ENCODE measurements around the gene TRIM68.

Gene TRIM68

GRCh38 chr11:4593739-4594138 is 14.3 kb downstream of the TRIM68 start, which contains the start of gene OR52I1:
Gene OR52I1 (plus strand): TSS chr11:4594039. CDS start chr11:4594039, 0 bp downstream.
- H3K36me3 ChIP-seq (ENCODE audit: control insufficient read depth in 1 of 2, insufficient read depth in 2 of 2, low read length in 2 of 2), result peaks cover 8 to 21% of the 10 kb centered on the region in 2 donors
- H3K4me3 ChIP-seq (ENCODE audit: low read depth in 1 of 2, low read length in 2 of 2), result no peak within 1 kb of the TSS
- H3K4me1 ChIP-seq (ENCODE audit: control insufficient read depth in 1 of 2, insufficient read depth in 2 of 2, low read length in 2 of 2), result no peaks in the 10 kb centered on the region
- no peaks in the 10 kb centered on the region for H3K9me3 ChIP-seq (ENCODE audit: control insufficient read depth in 1 of 2, low read length in 2 of 2)
- no peaks in the 10 kb centered on the region for H3K27me3 ChIP-seq (ENCODE audit: low read depth, low read length)
- H3K27ac ChIP-seq (ENCODE audit: low read length), result no peak within 1 kb of the TSS

DNA sequence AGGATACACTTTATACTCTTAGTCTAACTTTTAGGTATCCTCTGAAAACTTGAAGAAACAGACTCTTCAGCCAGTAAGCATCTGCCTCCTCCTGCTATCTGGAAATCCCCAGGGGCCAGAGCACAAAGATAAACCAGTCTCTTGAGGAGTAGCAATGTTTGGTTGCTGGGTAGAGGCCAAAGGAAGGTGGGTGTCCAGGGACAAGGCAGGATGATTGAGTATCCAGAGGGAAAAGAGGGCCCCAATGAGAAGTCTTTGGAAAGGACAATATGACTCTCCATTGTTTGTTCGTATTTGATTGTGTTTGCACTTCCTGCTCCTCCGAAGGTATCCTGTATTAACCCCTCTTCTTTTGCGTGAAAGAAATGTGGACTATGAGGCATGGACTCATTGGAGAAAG is 19.0 kb downstream of the TRIM68 start:
- Histone ChIP-seq H3K36me3 (ENCODE audit: control insufficient read depth in 1 of 2, insufficient read depth in 2 of 2, low read length in 2 of 2) (no peaks in the 10 kb centered on the region), H3K4me3 (ENCODE audit: low read depth in 1 of 2, low read length in 2 of 2) (no peak overlapping the region), H3K4me1 (ENCODE audit: control insufficient read depth in 1 of 2, insufficient read depth in 2 of 2, low read length in 2 of 2) (no peaks in the 10 kb centered on the region), H3K27me3 (ENCODE audit: low read depth, low read length) (no peaks in the 10 kb centered on the region), H3K27ac (ENCODE audit: low read length) (no peak overlapping the region), H3K9me3 (ENCODE audit: control insufficient read depth in 1 of 2, low read length in 2 of 2) (no peaks in the 10 kb centered on the region)

- no peaks in the 10 kb centered on the region for H3K27me3 ChIP-seq (ENCODE audit: low read depth, low read length)
- H3K9me3 ChIP-seq (ENCODE audit: control insufficient read depth in 1 of 2, low read length in 2 of 2), result no peaks in the 10 kb centered on the region
- H3K27ac ChIP-seq (ENCODE audit: low read length), result no peak within 1 kb of the TSS
- H3K4me1 ChIP-seq (ENCODE audit: control insufficient read depth in 1 of 2, insufficient read depth in 2 of 2, low read length in 2 of 2), result no peaks in the 10 kb centered on the region
- no peak within 1 kb of the TSS for H3K4me3 ChIP-seq (ENCODE audit: low read depth in 1 of 2, low read length in 2 of 2)
- no peaks in the 10 kb centered on the region for H3K36me3 ChIP-seq (ENCODE audit: control insufficient read depth in 1 of 2, insufficient read depth in 2 of 2, low read length in 2 of 2)
Observed at GRCh38 chr11:4581443-4581842, 26.6 kb downstream of the TRIM68 start, which contains the start of gene OR52I2. Gene OR52I2 (plus strand): TSS chr11:4581743.

DNA sequence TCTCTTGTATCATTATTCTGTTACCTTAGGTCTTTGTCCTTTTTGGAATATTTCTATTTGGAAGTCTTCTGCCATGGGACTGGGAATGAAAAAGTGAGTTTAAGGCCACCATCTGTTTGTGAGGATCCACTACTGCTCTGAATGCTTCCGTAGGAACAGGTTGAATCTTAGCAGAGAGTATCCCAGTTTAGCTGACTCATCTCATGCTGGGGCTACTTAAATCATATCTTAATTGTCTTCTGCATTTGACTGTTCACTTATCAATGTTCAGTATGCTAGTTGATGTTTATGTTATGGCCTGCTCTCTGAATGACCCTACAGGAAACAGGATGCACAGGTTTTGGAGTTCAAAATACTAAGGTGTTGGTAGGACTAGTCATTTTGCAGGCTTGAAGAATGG is 27.9 kb downstream of the TRIM68 start:
- H3K36me3 ChIP-seq (ENCODE audit: control insufficient read depth in 1 of 2, insufficient read depth in 2 of 2, low read length in 2 of 2), result no peaks in the 10 kb centered on the region
- H3K4me1 ChIP-seq (ENCODE audit: control insufficient read depth in 1 of 2, insufficient read depth in 2 of 2, low read length in 2 of 2), result no peaks in the 10 kb centered on the region
- no peak overlapping the region for H3K4me3 ChIP-seq (ENCODE audit: low read depth in 1 of 2, low read length in 2 of 2)
- H3K27me3 ChIP-seq (ENCODE audit: low read depth, low read length), result no peaks in the 10 kb centered on the region
- no peak overlapping the region for H3K27ac ChIP-seq (ENCODE audit: low read length)
- H3K9me3 ChIP-seq (ENCODE audit: control insufficient read depth in 1 of 2, low read length in 2 of 2), result no peaks in the 10 kb centered on the region

DNA sequence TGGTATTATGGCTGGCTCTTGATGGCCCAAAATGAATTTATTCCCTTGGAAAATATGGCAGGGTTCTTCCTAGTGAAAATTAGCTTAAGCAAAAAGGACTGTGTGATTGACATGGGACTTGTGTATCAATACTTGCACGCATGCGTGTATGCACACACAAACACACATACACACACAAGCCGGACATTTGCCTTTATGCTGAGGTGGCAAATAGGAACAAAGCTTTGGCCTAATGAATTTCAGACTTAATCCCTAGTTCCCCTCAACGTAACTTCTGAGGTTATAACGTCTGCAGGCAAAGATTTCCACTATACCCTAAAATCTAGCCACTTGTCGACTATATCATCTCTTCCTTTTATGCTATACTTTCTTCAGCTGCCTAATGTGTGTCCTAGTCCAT is 29.4 kb downstream of the TRIM68 start:
- Histone ChIP-seq H3K4me3 (ENCODE audit: low read depth in 1 of 2, low read length in 2 of 2) (no peak overlapping the region), H3K4me1 (ENCODE audit: control insufficient read depth in 1 of 2, insufficient read depth in 2 of 2, low read length in 2 of 2) (no peaks in the 10 kb centered on the region), H3K9me3 (ENCODE audit: control insufficient read depth in 1 of 2, low read length in 2 of 2) (no peaks in the 10 kb centered on the region), H3K27me3 (ENCODE audit: low read depth, low read length) (no peaks in the 10 kb centered on the region), H3K36me3 (ENCODE audit: control insufficient read depth in 1 of 2, insufficient read depth in 2 of 2, low read length in 2 of 2) (no peaks in the 10 kb centered on the region), H3K27ac (ENCODE audit: low read length) (no peak overlapping the region)

GRCh38 chr11:4577761-4578160 is 30.3 kb downstream of the TRIM68 start:
- H3K9me3 ChIP-seq (ENCODE audit: control insufficient read depth in 1 of 2, low read length in 2 of 2), result no peaks in the 10 kb centered on the region
- H3K4me1 ChIP-seq (ENCODE audit: control insufficient read depth in 1 of 2, insufficient read depth in 2 of 2, low read length in 2 of 2), result no peaks in the 10 kb centered on the region
- H3K36me3 ChIP-seq (ENCODE audit: control insufficient read depth in 1 of 2, insufficient read depth in 2 of 2, low read length in 2 of 2), result no peaks in the 10 kb centered on the region
- no peak overlapping the region for H3K4me3 ChIP-seq (ENCODE audit: low read depth in 1 of 2, low read length in 2 of 2)
- H3K27ac ChIP-seq (ENCODE audit: low read length), result no peak overlapping the region
- H3K27me3 ChIP-seq (ENCODE audit: low read depth, low read length), result no peaks in the 10 kb centered on the region

- H3K36me3 ChIP-seq (ENCODE audit: control insufficient read depth in 1 of 2, insufficient read depth in 2 of 2, low read length in 2 of 2), result no peaks in the 10 kb centered on the region
- no peaks in the 10 kb centered on the region for H3K9me3 ChIP-seq (ENCODE audit: control insufficient read depth in 1 of 2, low read length in 2 of 2)
- no peak overlapping the region for H3K4me3 ChIP-seq (ENCODE audit: low read depth in 1 of 2, low read length in 2 of 2)
- no peaks in the 10 kb centered on the region for H3K4me1 ChIP-seq (ENCODE audit: control insufficient read depth in 1 of 2, insufficient read depth in 2 of 2, low read length in 2 of 2)
- H3K27me3 ChIP-seq (ENCODE audit: low read depth, low read length), result no peaks in the 10 kb centered on the region
- no peak overlapping the region for H3K27ac ChIP-seq (ENCODE audit: low read length)
Observed at GRCh38 chr11:4576880-4577279, 31.2 kb downstream of the TRIM68 start.

- no peaks in the 10 kb centered on the region for H3K36me3 ChIP-seq (ENCODE audit: control insufficient read depth in 1 of 2, insufficient read depth in 2 of 2, low read length in 2 of 2)
- no peaks in the 10 kb centered on the region for H3K4me1 ChIP-seq (ENCODE audit: control insufficient read depth in 1 of 2, insufficient read depth in 2 of 2, low read length in 2 of 2)
Observed at GRCh38 chr11:4569075-4569474, 39.0 kb downstream of the TRIM68 start.

GRCh38 chr11:4565371-4565770 is 42.7 kb downstream of the TRIM68 start:
- Histone ChIP-seq H3K36me3 (ENCODE audit: control insufficient read depth in 1 of 2, insufficient read depth in 2 of 2, low read length in 2 of 2) (no peaks in the 10 kb centered on the region), H3K27me3 (ENCODE audit: low read depth, low read length) (no peaks in the 10 kb centered on the region), H3K4me3 (ENCODE audit: low read depth in 1 of 2, low read length in 2 of 2) (no peak overlapping the region), H3K27ac (ENCODE audit: low read length) (no peak overlapping the region), H3K9me3 (ENCODE audit: control insufficient read depth in 1 of 2, low read length in 2 of 2) (peaks cover 0 to 3% of the 10 kb centered on the region in 2 donors), H3K4me1 (ENCODE audit: control insufficient read depth in 1 of 2, insufficient read depth in 2 of 2, low read length in 2 of 2) (no peaks in the 10 kb centered on the region)

More at GRCh38 chr11:4569075-4569474, 39.0 kb downstream of the TRIM68 start:
- H3K4me3 ChIP-seq (ENCODE audit: low read depth in 1 of 2, low read length in 2 of 2), result no peak overlapping the region
- no peak overlapping the region for H3K27ac ChIP-seq (ENCODE audit: low read length)
- no peaks in the 10 kb centered on the region for H3K27me3 ChIP-seq (ENCODE audit: low read depth, low read length)
- no peaks in the 10 kb centered on the region for H3K9me3 ChIP-seq (ENCODE audit: control insufficient read depth in 1 of 2, low read length in 2 of 2)

- H3K27ac ChIP-seq (ENCODE audit: low read length), result no peak overlapping the region
- H3K36me3 ChIP-seq (ENCODE audit: control insufficient read depth in 1 of 2, insufficient read depth in 2 of 2, low read length in 2 of 2), result no peaks in the 10 kb centered on the region
- no peak overlapping the region for H3K4me3 ChIP-seq (ENCODE audit: low read depth in 1 of 2, low read length in 2 of 2)
- no peaks in the 10 kb centered on the region for H3K4me1 ChIP-seq (ENCODE audit: control insufficient read depth in 1 of 2, insufficient read depth in 2 of 2, low read length in 2 of 2)
- H3K27me3 ChIP-seq (ENCODE audit: low read depth, low read length), result no peaks in the 10 kb centered on the region
- peaks cover 0 to 3% of the 10 kb centered on the region in 2 donors for H3K9me3 ChIP-seq (ENCODE audit: control insufficient read depth in 1 of 2, low read length in 2 of 2)
Observed at GRCh38 chr11:4560467-4560866, 47.6 kb downstream of the TRIM68 start.

DNA sequence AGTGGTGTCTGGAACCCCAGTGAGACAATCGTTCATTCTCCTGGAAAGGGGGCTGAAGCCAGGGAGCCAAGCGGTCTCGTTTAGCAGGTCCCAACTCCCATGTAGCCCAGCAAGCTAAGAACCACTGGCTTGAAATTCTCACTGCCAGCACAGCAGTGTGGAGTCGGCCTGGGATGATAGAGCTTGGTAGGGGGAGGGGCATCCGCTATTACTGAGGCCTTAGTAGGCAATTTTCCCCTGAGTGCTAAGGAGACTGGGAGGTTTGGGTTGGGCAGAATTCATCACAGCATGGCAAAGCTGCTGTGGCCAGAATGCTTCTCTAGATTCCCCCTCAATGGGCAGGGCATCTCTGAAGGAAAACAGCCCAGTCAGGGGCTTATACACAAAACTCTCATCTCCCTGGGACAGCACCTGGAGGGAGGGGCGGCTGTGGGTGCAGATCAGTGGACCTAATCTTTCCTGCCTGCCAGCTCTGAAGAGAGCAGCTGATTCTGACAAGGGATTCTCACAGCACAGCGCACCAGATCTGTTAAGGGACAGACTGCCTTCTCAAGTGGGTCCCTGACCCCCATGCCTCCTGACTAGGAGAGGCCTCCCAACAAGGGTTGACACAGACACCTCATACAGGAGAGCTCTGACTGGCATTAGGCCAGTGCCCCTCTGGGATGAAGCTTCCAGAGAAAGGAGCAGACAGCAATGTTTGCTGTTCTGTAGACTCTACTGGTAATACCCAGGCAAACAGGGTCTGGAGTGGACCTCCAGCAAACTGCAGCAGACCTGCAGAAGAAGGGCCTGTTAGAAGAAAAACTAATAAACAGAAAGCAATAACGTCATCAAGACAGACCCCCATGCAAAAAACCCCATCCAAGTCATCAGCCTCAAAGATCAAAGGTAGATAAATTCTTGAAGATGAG is 48.2 kb downstream of the TRIM68 start:
- Histone ChIP-seq H3K27me3 (ENCODE audit: low read depth, low read length) (no peaks in the 10 kb centered on the region), H3K9me3 (ENCODE audit: control insufficient read depth in 1 of 2, low read length in 2 of 2) (peaks cover 0 to 3% of the 10 kb centered on the region in 2 donors), H3K36me3 (ENCODE audit: control insufficient read depth in 1 of 2, insufficient read depth in 2 of 2, low read length in 2 of 2) (no peaks in the 10 kb centered on the region), H3K4me3 (ENCODE audit: low read depth in 1 of 2, low read length in 2 of 2) (no peak overlapping the region), H3K27ac (ENCODE audit: low read length) (no peak overlapping the region), H3K4me1 (ENCODE audit: control insufficient read depth in 1 of 2, insufficient read depth in 2 of 2, low read length in 2 of 2) (no peaks in the 10 kb centered on the region)

All from muscle layer of duodenum (tissue), 2 donors.